ENCODE data around the gene CEMIP2.

The CEMIP2 gene

DNA sequence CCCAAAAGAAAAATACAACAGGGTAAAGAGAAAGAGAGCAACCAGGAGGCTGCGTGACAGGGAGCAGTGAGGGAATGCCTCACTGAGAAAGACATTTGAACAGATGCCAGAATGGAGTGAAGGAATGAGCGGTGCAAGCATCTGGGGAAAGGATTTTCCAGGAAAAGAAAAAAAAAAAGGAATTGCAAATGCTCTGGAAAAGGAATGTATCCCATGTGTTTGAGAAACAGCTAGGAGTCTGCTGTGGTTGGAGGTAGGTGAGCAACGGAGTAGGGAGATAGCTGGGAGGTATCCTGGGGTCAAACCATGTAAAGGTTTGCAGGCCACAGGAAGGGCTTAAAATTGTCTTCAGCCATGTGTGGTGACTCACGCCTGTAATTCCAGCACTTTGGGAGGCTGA lies 23.6 kb upstream of the CEMIP2 start:
- TF ChIP-seq, protein P1, sequence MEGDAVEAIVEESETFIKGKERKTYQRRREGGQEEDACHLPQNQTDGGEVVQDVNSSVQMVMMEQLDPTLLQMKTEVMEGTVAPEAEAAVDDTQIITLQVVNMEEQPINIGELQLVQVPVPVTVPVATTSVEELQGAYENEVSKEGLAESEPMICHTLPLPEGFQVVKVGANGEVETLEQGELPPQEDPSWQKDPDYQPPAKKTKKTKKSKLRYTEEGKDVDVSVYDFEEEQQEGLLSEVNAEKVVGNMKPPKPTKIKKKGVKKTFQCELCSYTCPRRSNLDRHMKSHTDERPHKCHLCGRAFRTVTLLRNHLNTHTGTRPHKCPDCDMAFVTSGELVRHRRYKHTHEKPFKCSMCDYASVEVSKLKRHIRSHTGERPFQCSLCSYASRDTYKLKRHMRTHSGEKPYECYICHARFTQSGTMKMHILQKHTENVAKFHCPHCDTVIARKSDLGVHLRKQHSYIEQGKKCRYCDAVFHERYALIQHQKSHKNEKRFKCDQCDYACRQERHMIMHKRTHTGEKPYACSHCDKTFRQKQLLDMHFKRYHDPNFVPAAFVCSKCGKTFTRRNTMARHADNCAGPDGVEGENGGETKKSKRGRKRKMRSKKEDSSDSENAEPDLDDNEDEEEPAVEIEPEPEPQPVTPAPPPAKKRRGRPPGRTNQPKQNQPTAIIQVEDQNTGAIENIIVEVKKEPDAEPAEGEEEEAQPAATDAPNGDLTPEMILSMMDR (conservative IDR thresholded peaks at IDR 0.05; ENCODE audit: low read length) = no peak
- DNase-seq (ENCODE audit: low read depth) = peak; percentile 70
- H3K4me3 ChIP-seq (ENCODE audit: low read length) = no peak overlapping the region

DNA sequence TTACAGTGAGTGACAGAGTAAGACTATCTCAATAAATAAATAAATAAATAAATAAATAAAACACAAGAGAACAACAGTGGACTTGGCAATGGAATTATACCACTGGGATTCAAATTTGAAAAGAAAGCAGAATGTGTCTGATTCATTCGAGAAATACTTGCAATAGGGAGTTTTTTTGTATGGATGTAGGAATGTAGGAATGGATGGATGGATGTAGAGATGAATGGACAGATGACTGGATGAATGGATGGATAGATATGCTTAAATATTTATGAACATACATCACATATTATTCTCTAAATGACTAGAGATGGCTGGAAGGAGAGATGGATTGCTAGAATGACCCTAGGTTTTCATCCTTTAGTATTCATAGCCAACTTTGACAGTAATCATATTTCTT lies 22.0 kb upstream of the CEMIP2 start:
- no peak overlapping the region for H3K4me3 ChIP-seq (ENCODE audit: low read length)
- TF ChIP-seq, protein P1 (conservative IDR thresholded peaks at IDR 0.05; ENCODE audit: low read length) = no peak
- no peak for DNase-seq (ENCODE audit: low read depth)

DNA sequence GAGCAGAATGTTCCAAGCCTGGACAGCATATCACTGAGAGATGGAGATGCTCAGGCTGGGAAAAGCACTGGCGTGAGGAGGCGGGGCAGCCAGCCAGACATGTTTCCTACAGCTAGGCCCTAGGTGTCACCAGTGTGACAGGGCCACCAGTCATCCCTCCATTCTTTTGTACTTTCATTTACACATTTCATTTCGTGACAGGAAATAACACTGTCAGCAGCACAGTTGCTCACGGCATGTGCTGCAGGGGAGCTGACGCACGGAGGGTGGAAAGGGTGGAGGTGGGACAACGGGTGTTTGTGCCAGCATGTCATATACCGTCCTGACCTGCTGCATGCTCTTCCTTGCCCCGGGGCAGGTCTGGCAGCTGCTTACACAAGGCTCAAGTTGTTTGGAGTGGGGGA lies 14.8 kb upstream of the CEMIP2 start:
- H3K4me3 ChIP-seq (ENCODE audit: low read length) = no peak overlapping the region
- DNase-seq (ENCODE audit: low read depth) = no peak

DNA sequence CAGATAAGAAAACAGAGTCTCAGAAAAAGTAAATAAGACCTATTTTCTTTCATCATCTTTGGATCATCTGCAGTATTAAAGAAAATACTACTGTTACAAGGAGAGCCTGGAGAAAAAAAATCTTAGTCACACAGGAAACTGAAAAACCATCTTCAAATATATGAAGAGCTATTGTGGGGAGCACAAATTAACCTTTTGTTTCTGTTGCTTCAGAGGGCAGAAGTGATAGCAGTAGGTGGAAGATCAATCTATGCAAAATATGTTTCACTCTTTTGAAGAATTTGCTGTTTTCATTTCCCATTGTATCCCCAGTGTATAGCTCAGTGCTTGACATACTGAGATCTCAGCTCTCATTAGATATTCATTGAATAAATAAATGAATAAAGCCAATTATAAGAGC lies 13.1 kb upstream of the CEMIP2 start:
- no peak for DNase-seq (ENCODE audit: low read depth)
- no peak overlapping the region for H3K4me3 ChIP-seq (ENCODE audit: low read length)
- TF ChIP-seq, protein P1 (conservative IDR thresholded peaks at IDR 0.05; ENCODE audit: low read length) = no peak

More for the DNA sequence above, 14.8 kb upstream of the CEMIP2 start:
- TF ChIP-seq, protein P1 (conservative IDR thresholded peaks at IDR 0.05; ENCODE audit: low read length) = no peak

DNA sequence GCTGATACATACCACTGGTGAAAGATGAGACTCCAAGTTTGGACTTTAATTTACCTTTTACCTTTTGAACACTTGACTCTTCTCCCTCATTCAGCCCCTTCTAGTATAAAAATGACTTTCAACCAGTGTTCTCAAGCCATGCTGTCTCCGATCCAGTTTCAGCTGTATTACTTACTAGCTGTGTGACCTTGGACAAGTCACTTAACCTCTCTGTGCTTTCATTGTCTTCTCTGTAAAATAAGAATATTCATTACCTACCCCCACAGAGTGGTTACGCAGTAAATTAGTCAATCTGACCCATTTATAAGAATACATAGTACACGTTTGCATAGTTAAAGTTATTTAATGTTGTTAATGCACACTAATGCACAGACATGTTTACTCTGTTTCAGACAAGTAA lies 12.6 kb upstream of the CEMIP2 start:
- DNase-seq (ENCODE audit: low read depth) = no peak
- TF ChIP-seq, protein P1 (conservative IDR thresholded peaks at IDR 0.05; ENCODE audit: low read length) = no peak
- H3K4me3 ChIP-seq (ENCODE audit: low read length) = no peak overlapping the region

DNA sequence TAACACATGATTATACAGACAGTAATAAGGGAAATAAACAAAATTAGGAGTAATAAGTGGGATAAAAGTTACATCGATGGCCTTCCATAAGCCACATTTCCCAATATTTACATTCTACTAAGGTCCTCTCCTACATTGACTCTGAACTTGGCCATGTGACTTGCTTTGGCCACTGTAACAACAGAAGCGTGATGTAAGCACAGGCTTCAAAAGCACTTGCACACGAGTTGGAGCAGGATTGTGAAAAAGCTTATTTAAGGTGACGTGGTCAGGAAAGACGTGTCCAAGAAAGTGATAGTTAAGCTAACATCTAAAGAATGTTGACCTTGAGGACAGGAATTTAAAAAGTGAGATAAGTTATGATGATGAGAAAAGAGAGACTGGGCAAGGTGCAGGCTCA lies 9.8 kb upstream of the CEMIP2 start:
- no peak for DNase-seq (ENCODE audit: low read depth)
- TF ChIP-seq, protein P1 (conservative IDR thresholded peaks at IDR 0.05; ENCODE audit: low read length) = no peak
- no peak overlapping the region for H3K4me3 ChIP-seq (ENCODE audit: low read length)

DNA sequence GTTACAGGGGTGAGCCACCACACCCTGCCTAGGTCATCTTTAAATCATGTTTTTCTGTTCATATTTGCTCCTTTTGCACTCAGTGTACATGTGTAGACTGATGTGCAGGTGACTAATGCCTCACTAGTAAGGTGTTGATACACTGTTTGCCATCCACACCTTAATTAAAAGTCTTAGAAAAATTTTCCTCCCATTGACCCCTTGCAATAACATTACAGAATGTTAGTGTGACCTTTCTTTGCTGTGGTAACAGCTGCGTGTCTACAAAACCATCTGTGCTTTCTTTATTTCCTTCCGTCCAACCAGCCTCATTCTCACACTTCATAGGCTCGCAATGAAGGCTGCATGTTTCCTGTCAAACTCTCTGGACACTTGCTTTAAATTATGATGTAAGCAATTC lies 6.6 kb upstream of the CEMIP2 start:
- no peak for DNase-seq (ENCODE audit: low read depth)
- no peak overlapping the region for H3K4me3 ChIP-seq (ENCODE audit: low read length)
- TF ChIP-seq, protein P1 (conservative IDR thresholded peaks at IDR 0.05; ENCODE audit: low read length) = no peak

All from AG10803 (cell line).